A673 (cell line): ENCODE data around the gene RASD2.

Source experiments
- CTCF ChIP-seq: fragments of 300-800, 200-600 bp; sonication (generic); conservative IDR thresholded peaks from 2 replicates; pipeline ENCODE4 v1.5.1; 2017; ENCODE audit warnings: low read depth, mild to moderate bottlenecking, antibody characterized with exemption, low read length, moderate library complexity, mixed read lengths
- EZH2 ChIP-seq: fragments of 200-600 bp; sonication (generic); IDR thresholded peaks from 2 replicates; pipeline ENCODE4 v1.6.1; 2017; ENCODE audit warnings: borderline replicate concordance, low read depth, mild to moderate bottlenecking, mixed read lengths, antibody characterized with exemption, low read length; ENCODE audit not compliant: poor library complexity, severe bottlenecking

GRCh38 chr22:35556666-35557065, 16.0 kb downstream of the RASD2 start:
- TF ChIP-seq CTCF (no peak), EZH2 (no peak)
